Central memory CD8-positive, alpha-beta T cell (primary cell): ENCODE data around the gene TIPRL.
"Not testable (repeated sequence)": the region's sequence is repeated elsewhere in the genome, so short reads cannot be mapped to it uniquely, and the experiment has no call there.

ENCODE experiments used
- ATAC-seq: fragments of 150-1000 bp; cut with Tn5 transposase; replicated peaks from 2 replicates; pipeline ENCODE4 v1.10.0; 2022; ENCODE audit warnings: mild to moderate bottlenecking, moderate FRiP score, moderate number of reproducible peaks; ENCODE audit not compliant: poor library complexity, severe bottlenecking; ENCODE audit errors: extremely low read depth
- DNase-seq, 2 donors: peaks; one replicate each; pipeline ENCODE4 v3.0.0; 2021; ENCODE audit warnings: low spot score in 2 of 2
- H3K27ac Mint-ChIP-seq: one replicate; pipeline ENCODE4 v1.8.0; 2022; ENCODE audit warnings: low read depth, mild to moderate bottlenecking, moderate library complexity, mixed read lengths
- H3K27me3 Mint-ChIP-seq: one replicate; pipeline ENCODE4 v1.8.0; 2022; ENCODE audit warnings: mixed read lengths
- H3K36me3 Mint-ChIP-seq: one replicate; pipeline ENCODE4 v1.8.0; 2022; ENCODE audit warnings: mild to moderate bottlenecking, moderate library complexity, mixed read lengths; ENCODE audit not compliant: insufficient read depth
- H3K4me1 Mint-ChIP-seq: one replicate; pipeline ENCODE4 v1.8.0; 2022; ENCODE audit warnings: mixed read lengths
- H3K4me3 Mint-ChIP-seq: one replicate; pipeline ENCODE4 v1.8.0; 2022; ENCODE audit warnings: mild to moderate bottlenecking, moderate library complexity, mixed read lengths
- H3K9me3 Mint-ChIP-seq: one replicate; pipeline ENCODE4 v1.8.0; 2022; ENCODE audit warnings: mixed read lengths

The TIPRL gene

GRCh38 chr1:168145184-168146159 lies 33.3 kb upstream of the TIPRL start:
- ATAC-seq (peak; percentile 91), DNase-seq (peak; percentile 67 to 83)
- Mint-ChIP-seq H3K27ac (no peak overlapping the region), H3K4me3 (no peak overlapping the region), H3K36me3 (peaks cover 4% of the 10 kb centered on the region), H3K4me1 (peaks cover 6% of the 10 kb centered on the region), H3K27me3 (no peaks in the 10 kb centered on the region), H3K9me3 (no peaks in the 10 kb centered on the region)

GRCh38 chr1:168146160-168146539 lies 32.6 kb upstream of the TIPRL start:
- Mint-ChIP-seq H3K27me3 (no peaks in the 10 kb centered on the region), H3K36me3 (peaks cover 4% of the 10 kb centered on the region), H3K27ac (no peak overlapping the region), H3K4me1 (peaks cover 6% of the 10 kb centered on the region), H3K4me3 (no peak overlapping the region), H3K9me3 (no peaks in the 10 kb centered on the region)
- DNase-seq (no peak), ATAC-seq (no peak)

- H3K4me3 Mint-ChIP-seq, result no peak overlapping the region
These were observed 32.1 kb upstream of the TIPRL start for GRCh38 chr1:168146626-168147025.

GRCh38 chr1:168148916-168149315 lies 29.8 kb upstream of the TIPRL start:
- Mint-ChIP-seq H3K27me3 (peaks cover 9% of the 10 kb centered on the region), H3K4me1 (peaks cover 6% of the 10 kb centered on the region), H3K9me3 (no peaks in the 10 kb centered on the region), H3K4me3 (no peak overlapping the region), H3K27ac (no peak overlapping the region), H3K36me3 (peaks cover 4% of the 10 kb centered on the region)
- DNase-seq, result no peak
- no peak for ATAC-seq

More at GRCh38 chr1:168146626-168147025, 32.1 kb upstream of the TIPRL start:
- DNase-seq (no peak), ATAC-seq (no peak)
- Mint-ChIP-seq H3K36me3 (peaks cover 4% of the 10 kb centered on the region), H3K27me3 (no peaks in the 10 kb centered on the region), H3K27ac (no peak overlapping the region), H3K9me3 (no peaks in the 10 kb centered on the region), H3K4me1 (peaks cover 6% of the 10 kb centered on the region)

GRCh38 chr1:168150283-168150682 lies 28.5 kb upstream of the TIPRL start:
- H3K4me1 Mint-ChIP-seq, result peaks cover 2% of the 10 kb centered on the region
- H3K4me3 Mint-ChIP-seq, result no peak overlapping the region

GRCh38 chr1:168151935-168152334 lies 26.8 kb upstream of the TIPRL start:
- DNase-seq (no peak), ATAC-seq (no peak)
- no peaks in the 10 kb centered on the region for H3K4me1 Mint-ChIP-seq
- no peaks in the 10 kb centered on the region for H3K36me3 Mint-ChIP-seq
- H3K9me3 Mint-ChIP-seq, result no peaks in the 10 kb centered on the region
- no peak overlapping the region for H3K27ac Mint-ChIP-seq
- peaks cover 28% of the 10 kb centered on the region for H3K27me3 Mint-ChIP-seq
- no peak overlapping the region for H3K4me3 Mint-ChIP-seq

More at GRCh38 chr1:168150283-168150682, 28.5 kb upstream of the TIPRL start:
- H3K27ac Mint-ChIP-seq, result no peak overlapping the region
- H3K9me3 Mint-ChIP-seq, result no peaks in the 10 kb centered on the region
- peaks cover 4% of the 10 kb centered on the region for H3K36me3 Mint-ChIP-seq
- H3K27me3 Mint-ChIP-seq, result peaks cover 18% of the 10 kb centered on the region
- DNase-seq (no peak), ATAC-seq (no peak)

GRCh38 chr1:168154707-168155106 lies 24.1 kb upstream of the TIPRL start:
- H3K4me3 Mint-ChIP-seq, ATAC-seq, H3K27ac Mint-ChIP-seq, H3K4me1 Mint-ChIP-seq, DNase-seq, H3K36me3 Mint-ChIP-seq: not testable (repeated sequence)
- H3K9me3 Mint-ChIP-seq, result peaks cover 18% of the 10 kb centered on the region
- H3K27me3 Mint-ChIP-seq, result peaks cover 54% of the 10 kb centered on the region

- Mint-ChIP-seq H3K4me1 (no peaks in the 10 kb centered on the region), H3K4me3 (no peak overlapping the region), H3K9me3 (peaks cover 28% of the 10 kb centered on the region), H3K36me3 (no peaks in the 10 kb centered on the region), H3K27ac (no peak overlapping the region), H3K27me3 (peaks cover 66% of the 10 kb centered on the region)
- DNase-seq, result no peak
- ATAC-seq, result no peak
These were observed 22.9 kb upstream of the TIPRL start for GRCh38 chr1:168155910-168156309.

- Mint-ChIP-seq H3K36me3 (no peaks in the 10 kb centered on the region), H3K4me3 (no peak overlapping the region), H3K4me1 (no peaks in the 10 kb centered on the region), H3K27ac (no peak overlapping the region), H3K9me3 (peaks cover 28% of the 10 kb centered on the region), H3K27me3 (peaks cover 78% of the 10 kb centered on the region)
- no peak for ATAC-seq
- no peak for DNase-seq
These were observed 21.1 kb upstream of the TIPRL start for GRCh38 chr1:168157638-168158037.

GRCh38 chr1:168159251-168159650 lies 19.5 kb upstream of the TIPRL start:
- Mint-ChIP-seq H3K27ac (no peak overlapping the region), H3K4me1 (no peaks in the 10 kb centered on the region), H3K27me3 (peaks cover 84% of the 10 kb centered on the region), H3K9me3 (peaks cover 28% of the 10 kb centered on the region), H3K36me3 (no peaks in the 10 kb centered on the region), H3K4me3 (no peak overlapping the region)
- ATAC-seq (no peak), DNase-seq (no peak)

GRCh38 chr1:168159979-168160378 lies 18.8 kb upstream of the TIPRL start:
- H3K27ac Mint-ChIP-seq, result no peak overlapping the region
- peaks cover 28% of the 10 kb centered on the region for H3K9me3 Mint-ChIP-seq
- no peak overlapping the region for H3K4me3 Mint-ChIP-seq
- peaks cover 80% of the 10 kb centered on the region for H3K27me3 Mint-ChIP-seq
- DNase-seq (no peak), ATAC-seq (no peak)
- H3K4me1 Mint-ChIP-seq, result no peaks in the 10 kb centered on the region
- no peaks in the 10 kb centered on the region for H3K36me3 Mint-ChIP-seq

- Mint-ChIP-seq H3K36me3 (no peaks in the 10 kb centered on the region), H3K4me3 (no peak overlapping the region), H3K27me3 (peaks cover 72% of the 10 kb centered on the region), H3K27ac (no peak overlapping the region), H3K4me1 (no peaks in the 10 kb centered on the region), H3K9me3 (peaks cover 28% of the 10 kb centered on the region)
- ATAC-seq (no peak), DNase-seq (no peak)
These were observed 17.3 kb upstream of the TIPRL start for GRCh38 chr1:168161459-168161858.

- no peak for ATAC-seq
- H3K36me3 Mint-ChIP-seq, result no peaks in the 10 kb centered on the region
These were observed 15.1 kb upstream of the TIPRL start for GRCh38 chr1:168163670-168164069.

More at GRCh38 chr1:168163670-168164069, 15.1 kb upstream of the TIPRL start:
- no peak for DNase-seq
- Mint-ChIP-seq H3K4me3 (no peak overlapping the region), H3K4me1 (no peaks in the 10 kb centered on the region), H3K9me3 (peaks cover 18% of the 10 kb centered on the region), H3K27ac (no peak overlapping the region), H3K27me3 (peaks cover 61% of the 10 kb centered on the region)
